ENCODE data around the gene SYNE1. TPM values are rescaled to one million over a fixed set of nuclear protein-coding genes. Genes with fewer than 3 reads are reported as not detected.

SYNE1 gene
- total RNA-seq, 4 donors from 2014 or later = 120 to 163 (median 137) TPM

DNA sequence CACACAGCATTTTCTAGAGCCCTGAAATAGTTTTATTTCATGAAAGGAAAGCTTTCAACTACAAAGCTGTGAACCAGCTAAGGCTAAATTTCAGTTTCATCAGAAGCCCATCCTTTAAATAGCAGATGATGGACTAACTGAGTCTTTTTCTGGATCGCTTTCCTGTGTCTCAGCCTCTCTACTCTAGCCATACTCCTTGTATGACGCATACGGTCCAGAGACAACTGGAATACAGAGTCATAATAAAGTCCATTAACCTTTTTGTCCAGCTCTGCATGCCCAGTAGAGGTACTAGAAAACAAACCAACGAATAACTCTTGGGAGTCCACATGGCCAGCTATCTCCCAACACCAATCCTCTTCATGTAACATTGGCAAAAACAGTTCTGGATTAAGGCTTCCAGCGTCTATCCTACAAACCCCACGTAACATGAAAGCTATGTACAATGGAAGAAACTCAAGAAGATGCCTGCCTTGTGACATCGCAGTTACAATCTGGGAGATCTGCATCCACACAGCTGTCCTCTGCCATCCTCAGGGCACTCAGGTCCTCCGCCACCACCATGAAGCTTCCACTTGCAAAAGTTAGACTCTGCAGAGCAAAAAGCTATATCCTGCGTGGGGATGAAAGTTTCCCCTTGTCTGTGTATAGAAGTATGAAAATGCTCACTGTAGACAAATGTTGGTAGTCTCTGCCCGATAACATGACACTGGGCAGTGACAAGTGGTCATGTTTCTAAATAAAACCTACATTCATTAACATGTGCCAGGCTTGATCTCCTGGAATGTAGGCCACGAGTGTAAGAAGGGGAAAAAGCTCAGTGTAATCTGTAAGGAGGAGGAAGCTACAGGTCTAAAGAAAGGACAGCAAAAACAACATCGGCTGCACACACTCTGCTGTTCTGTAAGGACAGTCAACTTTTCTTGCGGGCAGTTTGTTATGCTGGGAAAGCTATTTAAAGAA lies 469.2 kb downstream of the SYNE1 start:
- no peak overlapping the region for H3K4me3 ChIP-seq
- no peak for TF ChIP-seq POLR2A (IDR thresholded peaks at IDR 0.05)
- TF ChIP-seq, protein P1, sequence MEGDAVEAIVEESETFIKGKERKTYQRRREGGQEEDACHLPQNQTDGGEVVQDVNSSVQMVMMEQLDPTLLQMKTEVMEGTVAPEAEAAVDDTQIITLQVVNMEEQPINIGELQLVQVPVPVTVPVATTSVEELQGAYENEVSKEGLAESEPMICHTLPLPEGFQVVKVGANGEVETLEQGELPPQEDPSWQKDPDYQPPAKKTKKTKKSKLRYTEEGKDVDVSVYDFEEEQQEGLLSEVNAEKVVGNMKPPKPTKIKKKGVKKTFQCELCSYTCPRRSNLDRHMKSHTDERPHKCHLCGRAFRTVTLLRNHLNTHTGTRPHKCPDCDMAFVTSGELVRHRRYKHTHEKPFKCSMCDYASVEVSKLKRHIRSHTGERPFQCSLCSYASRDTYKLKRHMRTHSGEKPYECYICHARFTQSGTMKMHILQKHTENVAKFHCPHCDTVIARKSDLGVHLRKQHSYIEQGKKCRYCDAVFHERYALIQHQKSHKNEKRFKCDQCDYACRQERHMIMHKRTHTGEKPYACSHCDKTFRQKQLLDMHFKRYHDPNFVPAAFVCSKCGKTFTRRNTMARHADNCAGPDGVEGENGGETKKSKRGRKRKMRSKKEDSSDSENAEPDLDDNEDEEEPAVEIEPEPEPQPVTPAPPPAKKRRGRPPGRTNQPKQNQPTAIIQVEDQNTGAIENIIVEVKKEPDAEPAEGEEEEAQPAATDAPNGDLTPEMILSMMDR (IDR thresholded peaks at IDR 0.05) = no peak
- TF ChIP-seq EP300 (IDR thresholded peaks at IDR 0.05) = no peak

DNA sequence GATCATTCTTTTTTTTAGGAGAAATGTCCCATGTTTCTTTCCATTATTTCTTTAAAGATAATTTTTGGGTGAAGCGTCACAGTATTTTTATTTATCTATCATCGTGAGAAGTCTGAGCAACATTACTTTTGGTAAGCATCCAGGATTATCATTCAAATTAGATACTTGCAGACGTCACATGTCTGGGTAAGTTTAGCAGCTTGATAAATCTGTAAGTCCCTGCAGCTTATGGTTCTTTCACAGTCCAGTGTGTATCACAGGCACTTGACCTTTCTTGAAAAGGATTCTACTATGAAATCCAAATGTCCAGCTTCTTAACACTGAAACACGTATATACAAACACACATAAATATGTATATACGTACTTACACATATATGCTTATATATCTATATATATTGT lies 470.3 kb downstream of the SYNE1 start:
- no peaks in the 10 kb centered on the region for H3K27me3 ChIP-seq
- no peak overlapping the region for H3K4me3 ChIP-seq
- H3K9me3 ChIP-seq = no peaks in the 10 kb centered on the region
- H3K4me1 ChIP-seq = no peaks in the 10 kb centered on the region
- DNase-seq (ENCODE audit: low spot score in 2 of 2) = no peak
- no peak overlapping the region for H3K27ac ChIP-seq
- WGBS, 2 donors = 80 to 83% methylated on average over 5 of the region's 5 CpGs
- TF ChIP-seq, protein P1 (IDR thresholded peaks at IDR 0.05) = no peak
- TF ChIP-seq POLR2A (IDR thresholded peaks at IDR 0.05) (no peak), EP300 (IDR thresholded peaks at IDR 0.05) (no peak)
- H3K36me3 ChIP-seq = peaks cover 0 to 40% (median 0%) of the 10 kb centered on the region in 3 donors

More for the DNA sequence above, 469.2 kb downstream of the SYNE1 start:
- 79% methylated on average over 13 of the region's 13 CpGs for WGBS, 2 donors
- peaks cover 0 to 41% (median 0%) of the 10 kb centered on the region in 3 donors for H3K36me3 ChIP-seq
- H3K9me3 ChIP-seq = no peaks in the 10 kb centered on the region
- no peak for DNase-seq (ENCODE audit: low spot score in 2 of 2)
- no peak overlapping the region for H3K27ac ChIP-seq
- H3K27me3 ChIP-seq = no peaks in the 10 kb centered on the region
- no peaks in the 10 kb centered on the region for H3K4me1 ChIP-seq

DNA sequence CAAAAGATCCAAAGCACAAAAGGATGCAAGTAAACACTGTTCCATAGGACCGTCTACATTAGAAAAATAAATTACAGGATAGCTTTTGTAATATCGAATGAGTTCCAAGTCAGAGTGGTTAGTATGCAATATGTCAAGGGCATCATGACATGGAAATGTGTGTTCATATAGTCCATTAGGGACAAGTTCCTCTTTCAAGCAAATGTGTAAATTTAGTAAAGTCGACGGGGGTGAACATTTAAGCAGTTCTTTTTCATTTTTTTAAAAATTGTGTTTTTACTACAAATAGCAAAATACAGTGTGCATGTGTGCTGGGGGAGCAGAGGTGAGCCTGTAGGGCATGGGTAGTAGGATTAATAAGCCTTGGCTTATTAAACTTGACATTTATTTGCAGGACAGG lies 470.7 kb downstream of the SYNE1 start:
- H3K4me3 ChIP-seq = no peak overlapping the region
- 78 to 87% methylated on average over 4 of the region's 4 CpGs for WGBS, 2 donors
- no peaks in the 10 kb centered on the region for H3K4me1 ChIP-seq
- H3K9me3 ChIP-seq = no peaks in the 10 kb centered on the region
- TF ChIP-seq, protein P1 (IDR thresholded peaks at IDR 0.05) = no peak
- TF ChIP-seq EP300 (IDR thresholded peaks at IDR 0.05) (no peak), POLR2A (IDR thresholded peaks at IDR 0.05) (no peak)
- peaks cover 0 to 43% (median 0%) of the 10 kb centered on the region in 3 donors for H3K36me3 ChIP-seq
- no peaks in the 10 kb centered on the region for H3K27me3 ChIP-seq
- no peak overlapping the region for H3K27ac ChIP-seq
- no peak for DNase-seq (ENCODE audit: low spot score in 2 of 2)

DNA sequence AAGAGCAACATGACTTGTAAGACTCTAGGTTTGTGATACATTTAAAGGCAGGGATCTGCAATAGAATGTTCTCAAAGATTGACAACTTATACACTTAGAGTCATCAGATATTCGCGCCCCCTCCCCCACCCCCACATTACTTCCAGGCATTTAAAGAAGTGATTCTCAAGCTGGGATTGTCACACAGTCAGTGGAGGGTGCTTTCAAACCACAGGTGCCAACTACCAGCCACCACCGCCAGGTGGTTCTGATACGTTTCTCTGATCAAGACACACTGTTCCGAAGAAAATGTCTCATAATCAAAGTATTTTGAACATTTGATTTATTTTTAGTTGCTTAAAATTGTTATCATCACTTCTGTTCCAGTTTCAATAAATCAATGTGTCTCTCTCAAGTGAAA lies 472.2 kb downstream of the SYNE1 start:
- H3K36me3 ChIP-seq = peaks cover 0 to 40% (median 0%) of the 10 kb centered on the region in 3 donors

More for the DNA sequence above, 472.2 kb downstream of the SYNE1 start:
- Histone ChIP-seq H3K4me1 (no peaks in the 10 kb centered on the region), H3K27ac (no peak overlapping the region), H3K27me3 (no peaks in the 10 kb centered on the region), H3K9me3 (no peaks in the 10 kb centered on the region), H3K4me3 (no peak overlapping the region)
- no peak for DNase-seq (ENCODE audit: low spot score in 2 of 2)
- 97 to 99% methylated on average over 5 of the region's 5 CpGs for WGBS, 2 donors
- TF ChIP-seq EP300 (IDR thresholded peaks at IDR 0.05) (no peak), POLR2A (IDR thresholded peaks at IDR 0.05) (no peak)
- TF ChIP-seq, protein P1 (IDR thresholded peaks at IDR 0.05) = no peak
